Astrocyte (in vitro differentiated cells and primary cell): Measurements from ENCODE around the gene PCDHB14. TPM values are rescaled to one million over a fixed set of nuclear protein-coding genes. Genes with fewer than 3 reads are reported as not detected.
"Not testable (repeated sequence)": the region's sequence is repeated elsewhere in the genome, so short reads cannot be mapped to it uniquely, and the experiment has no call there.

Source experiments
- DNase-seq: peaks from one replicate; pipeline ENCODE4 v3.0.0-alpha.2; 2010; ENCODE audit warnings: low read depth
- FAIRE-seq: peaks from 2 replicates; lab custom pipeline; 2011; peaks lifted over from hg19 to GRCh38; lab: Jason Lieb, UNC
- H2AFZ ChIP-seq: 2 replicates; pipeline ENCODE4 v1.6.0; 2012; ENCODE audit warnings: low read depth, low read length, inconsistent platforms
- H3K27ac ChIP-seq: 2 replicates; pipeline ENCODE4 v1.5.1; 2011; ENCODE audit warnings: low read depth, low read length, inconsistent platforms
- H3K27me3 ChIP-seq: 2 replicates; pipeline ENCODE4 v1.6.0; 2011; ENCODE audit warnings: low read length, inconsistent platforms; ENCODE audit not compliant: insufficient read depth
- H3K36me3 ChIP-seq: 2 replicates; pipeline ENCODE4 v1.5.1; 2011; ENCODE audit warnings: low read length, inconsistent platforms; ENCODE audit not compliant: insufficient read depth
- H3K4me1 ChIP-seq: 2 replicates; pipeline ENCODE4 v1.5.1; 2011; ENCODE audit warnings: low read length, inconsistent platforms; ENCODE audit not compliant: insufficient read depth
- H3K4me2 ChIP-seq: 2 replicates; pipeline ENCODE4 v1.6.0; 2012; ENCODE audit warnings: low read length, inconsistent platforms
- H3K4me3 ChIP-seq: 2 replicates; pipeline ENCODE4 v1.5.1; 2011; ENCODE audit warnings: low read depth, mild to moderate bottlenecking, low read length, inconsistent platforms; ENCODE audit not compliant: insufficient read depth
- H3K79me2 ChIP-seq: 2 replicates; pipeline ENCODE4 v1.6.0; 2012; ENCODE audit warnings: mild to moderate bottlenecking, low read length, inconsistent platforms; ENCODE audit not compliant: insufficient read depth
- H3K9ac ChIP-seq: 2 replicates; pipeline ENCODE4 v1.6.0; 2012; ENCODE audit warnings: mild to moderate bottlenecking, low read length, inconsistent platforms
- H3K9me3 ChIP-seq: 2 replicates; pipeline ENCODE4 v1.5.1; 2012; ENCODE audit warnings: low read depth, mild to moderate bottlenecking, low read length, inconsistent platforms; ENCODE audit not compliant: insufficient read depth
- H4K20me1 ChIP-seq: 2 replicates; pipeline ENCODE4 v1.6.0; 2012; ENCODE audit warnings: low read length, inconsistent platforms; ENCODE audit not compliant: insufficient read depth
- H3K27ac Mint-ChIP-seq: one replicate; pipeline ENCODE4 v1.8.0; 2021; ENCODE audit warnings: mild to moderate bottlenecking, mixed read lengths; ENCODE audit not compliant: unreplicated experiment
- H3K27me3 Mint-ChIP-seq: one replicate; pipeline ENCODE4 v1.8.0; 2021; ENCODE audit warnings: low read depth, mixed read lengths; ENCODE audit not compliant: unreplicated experiment
- H3K36me3 Mint-ChIP-seq: one replicate; pipeline ENCODE4 v1.8.0; 2021; ENCODE audit warnings: low read depth, mixed read lengths; ENCODE audit not compliant: unreplicated experiment
- H3K4me1 Mint-ChIP-seq: one replicate; pipeline ENCODE4 v1.8.0; 2021; ENCODE audit warnings: low read depth, mixed read lengths; ENCODE audit not compliant: unreplicated experiment
- H3K4me3 Mint-ChIP-seq: one replicate; pipeline ENCODE4 v1.8.0; 2021; ENCODE audit warnings: mild to moderate bottlenecking, moderate library complexity, mixed read lengths; ENCODE audit not compliant: unreplicated experiment
- H3K9me3 Mint-ChIP-seq: one replicate; pipeline ENCODE4 v1.8.0; 2021; ENCODE audit warnings: mild to moderate bottlenecking, mixed read lengths; ENCODE audit not compliant: unreplicated experiment
- EZH2 ChIP-seq: IDR thresholded peaks from 2 replicates; pipeline ENCODE4 v1.6.1; 2012; ENCODE audit warnings: mild to moderate bottlenecking, low read length, inconsistent platforms; ENCODE audit not compliant: insufficient read depth
- total RNA-seq: library from RNA; stranded (reverse); gene quantifications from 2 replicates; pipeline ENCODE4 v1.2.1, GENCODE V29; 2021
- TF ChIP-seq, protein P1 (sequence below): IDR thresholded peaks from 2 replicates; pipeline ENCODE4 v1.5.1; 2011; ENCODE audit warnings: low read depth, mild to moderate bottlenecking, inconsistent platforms, low read length, moderate library complexity; ENCODE audit not compliant: insufficient read depth

The PCDHB14 gene
- total RNA-seq, 1 donor from 2014 or later = 6.4 TPM

DNA sequence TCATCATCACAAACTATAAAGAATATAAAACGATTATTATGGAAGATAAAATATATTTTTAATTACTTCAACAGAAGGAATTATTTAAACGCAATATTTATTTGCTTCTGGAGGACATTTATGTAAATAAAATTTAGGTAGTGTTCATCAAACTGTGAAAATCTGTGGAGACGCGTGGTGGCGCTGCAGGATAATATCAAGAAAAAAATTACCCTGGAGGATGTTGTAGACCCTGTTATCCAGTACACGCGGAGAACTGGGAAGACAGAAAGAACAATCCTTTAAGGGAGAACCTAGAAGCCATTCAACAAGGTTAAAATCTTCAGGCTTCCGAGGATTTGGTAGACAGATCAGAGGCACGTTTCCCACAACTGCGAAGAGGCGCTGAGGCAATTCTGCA, 14.7 kb upstream of the PCDHB14 start, which contains the start of gene PCDHB12:
PCDHB12 (plus strand) TSS at position 242 of the 400 bp plus-strand sequence. CDS start 189 bp downstream, outside the sequence.
- H3K4me2 ChIP-seq = no peak within 1 kb of the TSS
- no peak within 1 kb of the TSS for H3K4me3 Mint-ChIP-seq
- no peak for DNase-seq
- H3K79me2 ChIP-seq = no peaks in the 10 kb centered on the region
- H3K4me1 ChIP-seq = no peaks in the 10 kb centered on the region
- H3K4me3 ChIP-seq = no peak within 1 kb of the TSS
- no peaks in the 10 kb centered on the region for H3K27me3 ChIP-seq
- H3K9me3 ChIP-seq = no peaks in the 10 kb centered on the region
- no peak for TF ChIP-seq EZH2
- TF ChIP-seq, protein P1, sequence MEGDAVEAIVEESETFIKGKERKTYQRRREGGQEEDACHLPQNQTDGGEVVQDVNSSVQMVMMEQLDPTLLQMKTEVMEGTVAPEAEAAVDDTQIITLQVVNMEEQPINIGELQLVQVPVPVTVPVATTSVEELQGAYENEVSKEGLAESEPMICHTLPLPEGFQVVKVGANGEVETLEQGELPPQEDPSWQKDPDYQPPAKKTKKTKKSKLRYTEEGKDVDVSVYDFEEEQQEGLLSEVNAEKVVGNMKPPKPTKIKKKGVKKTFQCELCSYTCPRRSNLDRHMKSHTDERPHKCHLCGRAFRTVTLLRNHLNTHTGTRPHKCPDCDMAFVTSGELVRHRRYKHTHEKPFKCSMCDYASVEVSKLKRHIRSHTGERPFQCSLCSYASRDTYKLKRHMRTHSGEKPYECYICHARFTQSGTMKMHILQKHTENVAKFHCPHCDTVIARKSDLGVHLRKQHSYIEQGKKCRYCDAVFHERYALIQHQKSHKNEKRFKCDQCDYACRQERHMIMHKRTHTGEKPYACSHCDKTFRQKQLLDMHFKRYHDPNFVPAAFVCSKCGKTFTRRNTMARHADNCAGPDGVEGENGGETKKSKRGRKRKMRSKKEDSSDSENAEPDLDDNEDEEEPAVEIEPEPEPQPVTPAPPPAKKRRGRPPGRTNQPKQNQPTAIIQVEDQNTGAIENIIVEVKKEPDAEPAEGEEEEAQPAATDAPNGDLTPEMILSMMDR = peak; percentile 3
- H3K36me3 Mint-ChIP-seq = peaks cover 5% of the 10 kb centered on the region
- H3K27ac ChIP-seq = no peak within 1 kb of the TSS
- no peaks in the 10 kb centered on the region for H3K4me1 Mint-ChIP-seq
- H2AFZ ChIP-seq = no peak within 1 kb of the TSS
- H3K27ac Mint-ChIP-seq = no peak within 1 kb of the TSS
- H3K36me3 ChIP-seq = no peaks in the 10 kb centered on the region
- H3K9me3 Mint-ChIP-seq = peaks cover 6% of the 10 kb centered on the region
- H3K9ac ChIP-seq = no peak within 1 kb of the TSS
- no peak for FAIRE-seq
- H4K20me1 ChIP-seq = no peaks in the 10 kb centered on the region
- peaks cover 1% of the 10 kb centered on the region for H3K27me3 Mint-ChIP-seq

DNA sequence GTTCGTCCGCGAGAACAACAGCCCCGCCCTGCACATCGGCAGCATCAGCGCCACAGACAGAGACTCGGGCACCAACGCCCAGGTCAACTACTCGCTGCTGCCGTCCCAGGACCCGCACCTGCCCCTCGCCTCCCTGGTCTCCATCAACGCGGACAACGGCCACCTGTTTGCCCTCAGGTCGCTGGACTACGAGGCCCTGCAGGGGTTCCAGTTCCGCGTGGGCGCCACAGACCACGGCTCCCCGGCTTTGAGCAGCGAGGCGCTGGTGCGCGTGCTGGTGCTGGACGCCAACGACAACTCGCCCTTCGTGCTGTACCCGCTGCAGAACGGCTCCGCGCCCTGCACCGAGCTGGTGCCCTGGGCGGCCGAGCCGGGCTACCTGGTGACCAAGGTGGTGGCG, 12.9 kb upstream of the PCDHB14 start:
- H3K9ac ChIP-seq, H3K79me2 ChIP-seq, H3K4me1 ChIP-seq, H3K4me3 Mint-ChIP-seq, H4K20me1 ChIP-seq, H3K4me3 ChIP-seq, H3K27me3 Mint-ChIP-seq, H2AFZ ChIP-seq, DNase-seq, H3K9me3 ChIP-seq, H3K4me2 ChIP-seq, H3K27me3 ChIP-seq, H3K4me1 Mint-ChIP-seq, H3K27ac Mint-ChIP-seq, H3K27ac ChIP-seq, FAIRE-seq, H3K36me3 ChIP-seq: not testable (repeated sequence)
- Mint-ChIP-seq H3K36me3 (peaks cover 12% of the 10 kb centered on the region), H3K9me3 (peaks cover 14% of the 10 kb centered on the region)

DNA sequence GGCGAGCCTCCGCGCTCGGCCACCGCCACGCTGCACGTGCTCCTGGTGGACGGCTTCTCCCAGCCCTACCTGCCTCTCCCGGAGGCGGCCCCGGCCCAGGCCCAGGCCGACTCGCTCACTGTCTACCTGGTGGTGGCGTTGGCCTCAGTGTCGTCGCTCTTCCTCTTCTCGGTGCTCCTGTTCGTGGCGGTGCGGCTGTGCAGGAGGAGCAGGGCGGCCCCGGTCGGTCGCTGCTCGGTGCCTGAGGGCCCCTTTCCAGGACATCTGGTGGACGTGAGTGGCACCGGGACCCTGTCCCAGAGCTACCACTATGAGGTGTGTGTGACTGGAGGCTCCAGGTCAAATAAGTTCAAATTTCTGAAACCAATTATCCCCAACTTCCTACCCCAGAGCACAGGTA, 12.3 kb upstream of the PCDHB14 start:
- not testable (repeated sequence) for H3K4me1 Mint-ChIP-seq, H3K4me2 ChIP-seq, H3K4me3 ChIP-seq, H2AFZ ChIP-seq, H3K27me3 ChIP-seq, H3K27me3 Mint-ChIP-seq, H3K36me3 ChIP-seq, DNase-seq, H3K79me2 ChIP-seq, H3K9ac ChIP-seq, H3K4me1 ChIP-seq, H3K27ac ChIP-seq, FAIRE-seq, H3K9me3 ChIP-seq, H3K27ac Mint-ChIP-seq, H4K20me1 ChIP-seq
- Mint-ChIP-seq H3K36me3 (peaks cover 13% of the 10 kb centered on the region), H3K9me3 (peaks cover 16% of the 10 kb centered on the region), H3K4me3 (peak overlapping the region; percentile 50)

DNA sequence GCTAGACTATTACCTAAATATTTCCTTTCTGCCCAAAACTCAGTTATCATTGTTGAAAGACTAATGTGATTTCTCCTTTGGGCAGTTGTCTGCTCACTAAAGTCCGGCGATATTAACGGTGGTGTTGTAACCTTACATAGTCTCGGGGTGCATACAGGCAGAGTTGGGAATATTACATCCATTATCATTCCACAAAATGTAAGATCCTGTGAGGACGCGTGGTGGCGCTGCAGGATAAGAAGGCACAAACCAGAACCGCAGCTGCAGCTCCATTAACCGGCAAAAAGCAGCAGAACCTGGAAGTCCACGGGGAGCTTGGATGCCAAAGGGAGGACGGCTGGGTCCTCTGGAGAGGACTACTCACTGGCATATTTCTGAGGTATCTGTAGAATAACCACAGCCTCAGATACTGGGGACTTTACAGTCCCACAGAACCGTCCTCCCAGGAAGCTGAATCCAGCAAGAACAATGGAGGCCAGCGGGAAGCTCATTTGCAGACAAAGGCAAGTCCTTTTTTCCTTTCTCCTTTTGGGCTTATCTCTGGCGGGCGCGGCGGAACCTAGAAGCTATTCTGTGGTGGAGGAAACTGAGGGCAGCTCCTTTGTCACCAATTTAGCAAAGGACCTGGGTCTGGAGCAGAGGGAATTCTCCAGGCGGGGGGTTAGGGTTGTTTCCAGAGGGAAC, 9.3 kb upstream of the PCDHB14 start, which contains the start of gene PCDHB13:
PCDHB13 (plus strand) TSS at position 264 of the 684 bp plus-strand sequence; CDS start at position 469, 205 bp downstream.
- H3K9me3 Mint-ChIP-seq = peaks cover 26% of the 10 kb centered on the region
- peaks cover 20% of the 10 kb centered on the region for H3K36me3 Mint-ChIP-seq
- H3K9me3 ChIP-seq, H3K79me2 ChIP-seq, H3K4me1 Mint-ChIP-seq, H3K4me2 ChIP-seq, H3K27ac ChIP-seq, DNase-seq, H3K9ac ChIP-seq, FAIRE-seq, H3K27me3 ChIP-seq, H2AFZ ChIP-seq, H3K4me1 ChIP-seq, H3K27ac Mint-ChIP-seq, H3K27me3 Mint-ChIP-seq, H3K4me3 ChIP-seq, H3K36me3 ChIP-seq, H4K20me1 ChIP-seq: not testable (repeated sequence)
- peak within 1 kb of the TSS; percentile 40 for H3K4me3 Mint-ChIP-seq

DNA sequence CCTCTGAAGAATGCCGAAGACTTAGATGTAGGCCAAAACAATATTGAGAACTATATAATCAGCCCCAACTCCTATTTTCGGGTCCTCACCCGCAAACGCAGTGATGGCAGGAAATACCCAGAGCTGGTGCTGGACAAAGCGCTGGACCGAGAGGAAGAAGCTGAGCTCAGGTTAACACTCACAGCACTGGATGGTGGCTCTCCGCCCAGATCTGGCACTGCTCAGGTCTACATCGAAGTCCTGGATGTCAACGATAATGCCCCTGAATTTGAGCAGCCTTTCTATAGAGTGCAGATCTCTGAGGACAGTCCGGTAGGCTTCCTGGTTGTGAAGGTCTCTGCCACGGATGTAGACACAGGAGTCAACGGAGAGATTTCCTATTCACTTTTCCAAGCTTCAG, 8.6 kb upstream of the PCDHB14 start:
- H3K4me1 ChIP-seq, H3K27me3 ChIP-seq, H3K4me3 Mint-ChIP-seq, H3K27me3 Mint-ChIP-seq, FAIRE-seq, H3K79me2 ChIP-seq, DNase-seq, H3K4me1 Mint-ChIP-seq, H3K27ac Mint-ChIP-seq, H3K9ac ChIP-seq, H3K27ac ChIP-seq, H2AFZ ChIP-seq, H4K20me1 ChIP-seq, H3K36me3 ChIP-seq, H3K9me3 ChIP-seq, H3K4me2 ChIP-seq, H3K4me3 ChIP-seq: not testable (repeated sequence)
- Mint-ChIP-seq H3K36me3 (peaks cover 20% of the 10 kb centered on the region), H3K9me3 (peaks cover 30% of the 10 kb centered on the region)
